GM21576 (cell line): ENCODE measurements around the gene AFAP1.
A peak's percentile ranks its signal among the peaks of the same experiment; 100 is the strongest.

Experiments
- ATAC-seq: cut with Tn5 transposase; IDR thresholded peaks from one replicate; pipeline ENCODE4 v1.9.1; 2021; ENCODE audit warnings: mild to moderate bottlenecking, moderate library complexity; ENCODE audit not compliant: unreplicated experiment

The AFAP1 gene

GRCh38 chr4:7774301-7775294 is 165.1 kb downstream of the AFAP1 start:
- no peak for ATAC-seq

- no peak for ATAC-seq
Measured at GRCh38 chr4:7773401-7774180, 166.1 kb downstream of the AFAP1 start.

GRCh38 chr4:7772711-7773385 is 166.8 kb downstream of the AFAP1 start:
- no peak for ATAC-seq

GRCh38 chr4:7771541-7772507 is 167.8 kb downstream of the AFAP1 start:
- peak; percentile 89 for ATAC-seq

- no peak for ATAC-seq
Measured at GRCh38 chr4:7771056-7771455, 168.6 kb downstream of the AFAP1 start.

GRCh38 chr4:7770224-7771050 is 169.2 kb downstream of the AFAP1 start:
- no peak for ATAC-seq

GRCh38 chr4:7769396-7770223 is 170.1 kb downstream of the AFAP1 start:
- no peak for ATAC-seq

GRCh38 chr4:7768736-7769135 is 170.9 kb downstream of the AFAP1 start:
- no peak for ATAC-seq

- no peak for ATAC-seq
Measured at GRCh38 chr4:7767966-7768365, 171.7 kb downstream of the AFAP1 start.

- no peak for ATAC-seq
Measured at GRCh38 chr4:7767526-7767925, 172.1 kb downstream of the AFAP1 start.

- ATAC-seq, result no peak
Measured at GRCh38 chr4:7766661-7767345, 172.9 kb downstream of the AFAP1 start.

GRCh38 chr4:7766086-7766485 is 173.6 kb downstream of the AFAP1 start:
- ATAC-seq, result no peak

- ATAC-seq, result no peak
Measured at GRCh38 chr4:7765666-7766065, 174.0 kb downstream of the AFAP1 start.

- ATAC-seq, result no peak
Measured at GRCh38 chr4:7764466-7764865, 175.2 kb downstream of the AFAP1 start.

GRCh38 chr4:7763788-7764187 is 175.9 kb downstream of the AFAP1 start:
- no peak for ATAC-seq

GRCh38 chr4:7763106-7763505 is 176.6 kb downstream of the AFAP1 start:
- no peak for ATAC-seq

- ATAC-seq, result no peak
Measured at GRCh38 chr4:7762376-7763030, 177.2 kb downstream of the AFAP1 start.
